ENCODE measurements around the gene IL18RAP.

- TF ChIP-seq CTCF (IDR thresholded peaks at IDR 0.05; ENCODE audit: insufficient read depth, low read length) (no peak), GABPA (IDR thresholded peaks at IDR 0.05; ENCODE audit: low read depth) (no peak)
These were observed 39.2 kb upstream of the IL18RAP start for GRCh38 chr2:102383722-102384121.

All from HL-60 (cell line).